ENCODE measurements around the gene MAP2K5. TPM values are rescaled to one million over a fixed set of nuclear protein-coding genes. Genes with fewer than 3 reads are reported as not detected.

MAP2K5 gene
- total RNA-seq, 1 donor from 2014 or later, result 1.1 TPM

DNA sequence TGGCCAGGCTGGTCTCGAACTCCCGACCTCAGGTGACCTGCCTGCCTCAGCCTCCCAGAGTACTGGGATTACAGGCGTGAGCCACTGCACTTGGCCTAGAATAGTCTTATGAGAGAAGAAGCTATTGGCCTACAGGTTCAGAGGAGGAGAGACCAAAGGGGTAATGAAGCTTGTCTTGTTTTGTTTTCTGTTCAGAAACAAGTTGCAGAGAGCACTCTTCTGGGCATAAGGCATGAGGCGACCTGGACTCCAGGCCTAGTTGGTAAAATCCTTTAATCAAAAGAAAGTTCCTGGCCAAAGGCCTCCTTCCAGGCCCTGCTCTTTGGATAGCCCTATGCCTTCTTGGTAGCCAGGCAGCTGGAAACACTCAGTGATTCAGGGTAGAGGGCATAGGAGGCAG, 195.6 kb downstream of the MAP2K5 start:
- no peak overlapping the region for H3K4me3 ChIP-seq
- TF ChIP-seq, protein P1, sequence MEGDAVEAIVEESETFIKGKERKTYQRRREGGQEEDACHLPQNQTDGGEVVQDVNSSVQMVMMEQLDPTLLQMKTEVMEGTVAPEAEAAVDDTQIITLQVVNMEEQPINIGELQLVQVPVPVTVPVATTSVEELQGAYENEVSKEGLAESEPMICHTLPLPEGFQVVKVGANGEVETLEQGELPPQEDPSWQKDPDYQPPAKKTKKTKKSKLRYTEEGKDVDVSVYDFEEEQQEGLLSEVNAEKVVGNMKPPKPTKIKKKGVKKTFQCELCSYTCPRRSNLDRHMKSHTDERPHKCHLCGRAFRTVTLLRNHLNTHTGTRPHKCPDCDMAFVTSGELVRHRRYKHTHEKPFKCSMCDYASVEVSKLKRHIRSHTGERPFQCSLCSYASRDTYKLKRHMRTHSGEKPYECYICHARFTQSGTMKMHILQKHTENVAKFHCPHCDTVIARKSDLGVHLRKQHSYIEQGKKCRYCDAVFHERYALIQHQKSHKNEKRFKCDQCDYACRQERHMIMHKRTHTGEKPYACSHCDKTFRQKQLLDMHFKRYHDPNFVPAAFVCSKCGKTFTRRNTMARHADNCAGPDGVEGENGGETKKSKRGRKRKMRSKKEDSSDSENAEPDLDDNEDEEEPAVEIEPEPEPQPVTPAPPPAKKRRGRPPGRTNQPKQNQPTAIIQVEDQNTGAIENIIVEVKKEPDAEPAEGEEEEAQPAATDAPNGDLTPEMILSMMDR (IDR thresholded peaks at IDR 0.05), result no peak

DNA sequence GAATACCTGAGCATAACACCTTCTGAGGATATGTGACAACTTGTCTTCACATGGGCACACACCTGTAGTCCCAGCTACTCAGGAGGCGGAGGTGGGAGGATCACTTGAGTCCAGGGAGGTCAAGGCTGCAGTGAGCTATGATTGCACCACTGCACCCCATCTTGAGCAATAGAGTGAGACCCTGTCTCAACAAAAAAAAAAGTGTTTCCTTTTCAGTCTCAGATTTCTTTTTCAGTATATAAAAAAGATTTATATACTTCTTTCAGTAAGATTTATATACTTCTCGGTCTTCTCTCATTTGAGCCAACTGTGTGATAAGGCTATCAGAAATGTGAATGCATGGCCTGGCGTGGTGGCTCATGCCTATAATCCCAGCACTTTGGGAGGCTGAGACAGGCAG, 197.9 kb downstream of the MAP2K5 start:
- intact Hi-C loops (cut with DNase I), result no loop called here
- TF ChIP-seq, protein P1 (IDR thresholded peaks at IDR 0.05), result no peak
- no peaks in the 10 kb centered on the region for H3K9me3 ChIP-seq
- no peaks in the 10 kb centered on the region for H3K36me3 ChIP-seq
- H3K4me3 ChIP-seq, result no peak overlapping the region
- H3K4me1 ChIP-seq, result no peaks in the 10 kb centered on the region
- DNase-seq (ENCODE audit: low spot score in 2 of 2), result no peak
- no peaks in the 10 kb centered on the region for H3K27me3 ChIP-seq
- no peak overlapping the region for H3K27ac ChIP-seq

More for the DNA sequence above, 195.6 kb downstream of the MAP2K5 start:
- intact Hi-C loops (cut with DNase I), result no loop called here
- Histone ChIP-seq H3K9me3 (no peaks in the 10 kb centered on the region), H3K4me1 (no peaks in the 10 kb centered on the region), H3K36me3 (no peaks in the 10 kb centered on the region), H3K27ac (no peak overlapping the region), H3K27me3 (no peaks in the 10 kb centered on the region)
- no peak for DNase-seq (ENCODE audit: low spot score in 2 of 2)

DNA sequence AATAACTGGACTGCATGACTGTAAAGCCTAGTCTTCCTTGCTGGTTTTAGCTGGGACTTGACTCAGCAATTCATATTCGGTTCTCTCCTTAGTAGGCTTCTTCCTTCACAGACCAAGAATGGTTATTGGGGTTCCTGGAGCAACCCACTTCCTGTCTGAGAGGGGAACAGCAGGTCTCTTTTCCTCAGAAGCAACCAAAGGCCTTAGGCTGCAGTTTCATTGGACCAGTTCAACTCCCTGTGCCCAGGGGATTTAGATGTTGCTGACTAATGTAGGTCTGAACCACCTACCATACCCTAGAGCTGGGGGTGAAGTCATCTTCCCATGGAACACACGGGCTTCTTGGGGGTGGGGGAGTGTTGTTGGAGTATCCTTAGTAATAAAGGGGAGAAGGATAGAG, 198.8 kb downstream of the MAP2K5 start:
- Histone ChIP-seq H3K4me1 (no peaks in the 10 kb centered on the region), H3K9me3 (no peaks in the 10 kb centered on the region), H3K27me3 (no peaks in the 10 kb centered on the region), H3K4me3 (no peak overlapping the region), H3K36me3 (no peaks in the 10 kb centered on the region), H3K27ac (no peak overlapping the region)
- TF ChIP-seq, protein P1 (IDR thresholded peaks at IDR 0.05), result no peak
- DNase-seq (ENCODE audit: low spot score in 2 of 2), result no peak
- intact Hi-C loops (cut with DNase I), result no loop called here

DNA sequence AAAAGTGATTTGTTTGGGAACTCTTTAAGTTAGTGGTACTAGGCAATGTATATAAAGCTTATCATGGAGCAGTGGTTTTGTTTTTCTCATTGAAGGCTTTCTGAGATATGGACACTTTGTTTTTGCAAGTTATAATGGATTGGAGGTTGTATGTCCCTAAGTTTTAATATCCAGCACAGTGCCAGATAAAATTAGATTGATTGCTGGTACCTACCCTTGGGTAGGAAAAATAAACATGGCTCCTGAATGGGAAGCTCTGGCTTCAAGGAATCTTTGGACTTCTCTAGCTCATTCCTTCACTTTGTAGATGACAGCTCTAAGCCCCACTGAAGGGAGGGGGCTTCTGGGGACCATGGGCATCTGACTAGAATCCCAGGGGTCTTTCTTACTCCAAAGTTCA, 201.1 kb downstream of the MAP2K5 start:
- Histone ChIP-seq H3K27ac (no peak overlapping the region), H3K4me3 (no peak overlapping the region), H3K4me1 (no peaks in the 10 kb centered on the region), H3K36me3 (peaks cover 0 to 2% of the 10 kb centered on the region in 2 donors), H3K27me3 (no peaks in the 10 kb centered on the region), H3K9me3 (no peaks in the 10 kb centered on the region)
- DNase-seq (ENCODE audit: low spot score in 2 of 2), result no peak
- intact Hi-C loops (cut with DNase I), result no loop called here
- TF ChIP-seq, protein P1 (IDR thresholded peaks at IDR 0.05), result no peak

DNA sequence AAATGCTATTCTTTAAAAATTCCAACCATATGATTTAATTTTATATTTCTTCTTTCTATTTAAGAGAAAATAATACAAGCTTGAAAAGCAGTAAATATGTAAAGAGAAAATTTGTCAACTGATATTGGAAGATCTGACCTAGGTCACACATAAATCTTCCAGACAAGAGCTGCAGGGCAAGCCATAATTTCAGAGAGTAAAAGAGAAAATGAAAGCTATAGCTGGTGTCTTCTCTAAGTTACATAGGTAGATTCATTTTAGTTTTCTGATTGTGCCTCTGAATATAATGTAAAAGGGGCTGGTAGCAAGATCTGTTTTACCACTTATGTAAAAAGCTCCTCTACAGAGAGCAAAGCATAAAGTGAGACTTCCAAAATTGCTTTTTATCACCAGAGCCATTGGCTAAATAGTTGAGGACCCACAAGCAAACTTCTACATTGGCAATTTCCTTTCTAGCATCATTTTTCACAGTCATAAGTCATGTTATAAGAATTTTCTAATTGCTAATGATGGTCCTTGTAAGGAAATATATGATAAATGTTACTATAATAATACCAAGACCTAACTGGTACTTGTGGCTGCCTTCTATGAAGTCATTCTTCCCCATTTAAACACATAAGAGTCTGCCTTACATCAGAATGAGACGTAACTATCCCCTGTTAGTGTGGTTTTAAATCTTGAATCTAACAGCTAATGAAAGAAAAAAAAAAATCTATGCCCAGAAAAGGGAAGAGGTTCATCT, 202.0 kb downstream of the MAP2K5 start:
- Histone ChIP-seq H3K27me3 (no peaks in the 10 kb centered on the region), H3K27ac (no peak overlapping the region), H3K36me3 (peaks cover 0 to 4% of the 10 kb centered on the region in 2 donors), H3K9me3 (no peaks in the 10 kb centered on the region), H3K4me1 (no peaks in the 10 kb centered on the region), H3K4me3 (no peak overlapping the region)
- DNase-seq (ENCODE audit: low spot score in 2 of 2), result no peak
- intact Hi-C loops (cut with DNase I), result no loop called here
- TF ChIP-seq, protein P1 (IDR thresholded peaks at IDR 0.05), result no peak

Data from ascending aorta (tissue), 2 donors.